ENCODE results near the gene PHF14. TPM values are rescaled to one million over a fixed set of nuclear protein-coding genes. Genes with fewer than 3 reads are reported as not detected.
A peak's percentile ranks its signal among the peaks of the same experiment; 100 is the strongest.

PHF14 gene
- total RNA-seq, 1 donor from 2014 or later, result 63.9 TPM

DNA sequence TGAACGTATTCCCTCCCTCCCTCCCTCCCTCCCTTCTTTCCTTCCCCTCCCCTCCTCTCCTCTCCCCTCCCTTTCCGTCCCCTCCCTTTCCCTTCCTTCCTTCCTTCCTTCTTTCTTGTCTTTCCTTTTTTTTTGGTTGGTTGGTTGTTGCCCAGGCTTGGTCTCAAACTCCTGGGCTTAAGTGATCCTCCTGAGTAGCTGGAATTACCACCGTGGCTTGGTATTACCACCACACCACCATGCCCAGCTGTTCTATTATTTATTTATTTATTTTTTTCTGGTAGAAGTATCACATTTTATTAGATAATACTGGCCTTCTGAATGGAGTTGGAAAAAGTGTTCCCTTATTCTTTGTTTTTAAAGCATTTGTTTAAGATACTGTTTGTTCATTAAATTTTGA is 95.9 kb downstream of the PHF14 start:
- peaks cover 3% of the 10 kb centered on the region for H3K4me1 Mint-ChIP-seq (ENCODE audit: low read depth)
- no peak overlapping the region for H3K4me3 Mint-ChIP-seq (ENCODE audit: low read depth)
- TF ChIP-seq, protein P1, sequence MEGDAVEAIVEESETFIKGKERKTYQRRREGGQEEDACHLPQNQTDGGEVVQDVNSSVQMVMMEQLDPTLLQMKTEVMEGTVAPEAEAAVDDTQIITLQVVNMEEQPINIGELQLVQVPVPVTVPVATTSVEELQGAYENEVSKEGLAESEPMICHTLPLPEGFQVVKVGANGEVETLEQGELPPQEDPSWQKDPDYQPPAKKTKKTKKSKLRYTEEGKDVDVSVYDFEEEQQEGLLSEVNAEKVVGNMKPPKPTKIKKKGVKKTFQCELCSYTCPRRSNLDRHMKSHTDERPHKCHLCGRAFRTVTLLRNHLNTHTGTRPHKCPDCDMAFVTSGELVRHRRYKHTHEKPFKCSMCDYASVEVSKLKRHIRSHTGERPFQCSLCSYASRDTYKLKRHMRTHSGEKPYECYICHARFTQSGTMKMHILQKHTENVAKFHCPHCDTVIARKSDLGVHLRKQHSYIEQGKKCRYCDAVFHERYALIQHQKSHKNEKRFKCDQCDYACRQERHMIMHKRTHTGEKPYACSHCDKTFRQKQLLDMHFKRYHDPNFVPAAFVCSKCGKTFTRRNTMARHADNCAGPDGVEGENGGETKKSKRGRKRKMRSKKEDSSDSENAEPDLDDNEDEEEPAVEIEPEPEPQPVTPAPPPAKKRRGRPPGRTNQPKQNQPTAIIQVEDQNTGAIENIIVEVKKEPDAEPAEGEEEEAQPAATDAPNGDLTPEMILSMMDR (IDR thresholded peaks at IDR 0.05; ENCODE audit: unreplicated experiment), result no peak
- peaks cover 13% of the 10 kb centered on the region for H3K36me3 Mint-ChIP-seq (ENCODE audit: insufficient read depth)
- no peaks in the 10 kb centered on the region for H3K9me3 Mint-ChIP-seq (ENCODE audit: low read depth)
- H3K27ac Mint-ChIP-seq, result peak overlapping the region; percentile 5
- H3K27me3 Mint-ChIP-seq, result no peaks in the 10 kb centered on the region
- DNase-seq (ENCODE audit: low spot score, unreplicated experiment), result no peak

DNA sequence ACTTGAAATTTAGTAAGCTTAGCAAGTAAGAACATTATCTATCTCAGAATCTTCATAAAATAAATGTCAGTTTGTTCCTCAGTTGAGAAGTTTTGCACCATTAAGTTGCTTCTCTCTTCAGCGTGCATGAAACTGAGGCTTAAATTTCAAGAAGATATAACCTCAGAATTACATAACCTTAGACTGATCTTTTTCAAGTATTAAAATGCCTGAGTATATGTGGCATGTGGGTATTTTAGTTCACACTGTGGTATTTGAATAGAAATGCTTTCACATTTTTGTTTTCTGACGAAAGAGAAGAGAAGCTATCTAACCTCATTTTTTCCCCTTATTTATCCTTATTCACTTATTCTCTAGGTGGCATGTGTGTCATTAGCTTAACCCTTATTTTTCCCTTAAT is 104.1 kb downstream of the PHF14 start:
- TF ChIP-seq, protein P1 (IDR thresholded peaks at IDR 0.05; ENCODE audit: unreplicated experiment), result no peak
- H3K36me3 Mint-ChIP-seq (ENCODE audit: insufficient read depth), result peaks cover 15% of the 10 kb centered on the region
- H3K9me3 Mint-ChIP-seq (ENCODE audit: low read depth), result peaks cover 6% of the 10 kb centered on the region
- H3K27ac Mint-ChIP-seq, result no peak overlapping the region
- no peaks in the 10 kb centered on the region for H3K27me3 Mint-ChIP-seq
- no peak overlapping the region for H3K4me3 Mint-ChIP-seq (ENCODE audit: low read depth)
- DNase-seq (ENCODE audit: low spot score, unreplicated experiment), result no peak
- peaks cover 6% of the 10 kb centered on the region for H3K4me1 Mint-ChIP-seq (ENCODE audit: low read depth)

DNA sequence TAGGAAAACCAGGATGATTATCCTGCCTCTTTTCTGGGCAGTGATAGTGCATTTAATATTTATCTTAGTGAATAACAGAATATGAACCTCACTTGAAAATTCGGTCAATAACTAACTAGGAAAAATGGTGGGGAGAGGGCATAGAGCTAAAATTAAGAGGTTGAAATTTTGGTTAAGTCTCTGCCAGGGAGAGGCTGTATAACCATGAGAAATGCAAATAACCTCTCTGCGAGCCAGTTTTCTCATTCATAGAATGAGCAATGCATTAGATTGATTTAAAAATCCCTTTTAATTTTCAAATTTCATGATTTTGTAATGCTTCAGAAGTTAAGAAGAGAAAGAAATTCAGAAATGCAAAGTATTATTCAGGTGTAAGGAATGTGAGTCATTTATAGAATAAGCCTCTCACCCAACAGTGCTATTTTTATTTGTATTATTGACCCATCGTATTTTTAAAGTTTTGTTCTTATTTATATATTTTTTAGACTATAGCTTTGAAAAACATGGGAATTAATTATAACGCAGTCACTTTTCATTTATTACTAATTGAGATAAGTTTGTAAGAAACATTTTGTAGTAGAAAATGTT is 104.7 kb downstream of the PHF14 start:
- no peak for DNase-seq (ENCODE audit: low spot score, unreplicated experiment)
- Mint-ChIP-seq H3K27ac (no peak overlapping the region), H3K36me3 (ENCODE audit: insufficient read depth) (peaks cover 19% of the 10 kb centered on the region), H3K27me3 (no peaks in the 10 kb centered on the region), H3K4me1 (ENCODE audit: low read depth) (peaks cover 3% of the 10 kb centered on the region), H3K4me3 (ENCODE audit: low read depth) (no peak overlapping the region), H3K9me3 (ENCODE audit: low read depth) (peaks cover 8% of the 10 kb centered on the region)
- TF ChIP-seq, protein P1 (IDR thresholded peaks at IDR 0.05; ENCODE audit: unreplicated experiment), result no peak

DNA sequence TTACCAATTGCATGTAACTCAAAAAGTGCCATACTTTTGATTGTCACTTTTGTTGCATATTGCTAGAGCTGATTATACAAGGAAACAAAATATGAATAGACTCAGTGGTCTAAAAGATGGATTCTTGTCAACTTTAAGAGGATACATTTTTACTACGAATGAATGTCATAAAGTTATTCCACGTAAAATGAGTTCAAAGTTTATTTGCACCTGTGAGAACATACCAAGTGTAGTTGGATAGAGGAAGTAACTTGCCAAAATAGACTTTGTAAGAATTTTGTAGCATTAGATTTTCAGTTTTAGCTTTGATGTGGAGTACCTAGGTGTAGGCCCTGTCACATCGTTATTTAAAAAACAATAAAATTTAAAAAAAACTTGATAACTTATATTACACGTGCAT is 106.2 kb downstream of the PHF14 start:
- H3K27me3 Mint-ChIP-seq, result no peaks in the 10 kb centered on the region
- TF ChIP-seq, protein P1 (IDR thresholded peaks at IDR 0.05; ENCODE audit: unreplicated experiment), result no peak
- H3K27ac Mint-ChIP-seq, result no peak overlapping the region
- H3K4me3 Mint-ChIP-seq (ENCODE audit: low read depth), result no peak overlapping the region
- peaks cover 3% of the 10 kb centered on the region for H3K4me1 Mint-ChIP-seq (ENCODE audit: low read depth)
- H3K9me3 Mint-ChIP-seq (ENCODE audit: low read depth), result peaks cover 8% of the 10 kb centered on the region
- H3K36me3 Mint-ChIP-seq (ENCODE audit: insufficient read depth), result peaks cover 18% of the 10 kb centered on the region
- no peak for DNase-seq (ENCODE audit: low spot score, unreplicated experiment)

DNA sequence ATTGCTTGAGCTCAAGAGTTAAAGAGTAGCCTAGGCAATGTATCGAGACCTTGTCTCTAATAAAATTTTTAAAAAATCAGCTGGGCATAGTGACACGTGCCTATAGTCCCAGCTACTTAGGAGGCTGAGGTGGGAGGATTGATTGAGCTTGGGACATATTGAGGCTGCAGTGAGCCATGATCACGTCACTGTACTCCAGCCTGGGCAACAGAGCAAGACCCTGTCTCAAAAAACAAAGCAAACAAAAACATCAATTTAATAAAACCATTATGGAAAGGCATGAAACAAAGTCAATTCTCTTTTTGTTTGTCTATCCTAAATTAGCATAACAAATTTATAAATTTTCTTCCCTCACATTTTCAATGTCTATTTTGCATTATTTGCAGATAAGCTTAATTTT is 108.4 kb downstream of the PHF14 start:
- peak overlapping the region; percentile 73 for H3K27ac Mint-ChIP-seq
- TF ChIP-seq, protein P1 (IDR thresholded peaks at IDR 0.05; ENCODE audit: unreplicated experiment), result no peak
- H3K9me3 Mint-ChIP-seq (ENCODE audit: low read depth), result peaks cover 8% of the 10 kb centered on the region

More for the DNA sequence above, 108.4 kb downstream of the PHF14 start:
- no peak for DNase-seq (ENCODE audit: low spot score, unreplicated experiment)
- Mint-ChIP-seq H3K27me3 (no peaks in the 10 kb centered on the region), H3K4me3 (ENCODE audit: low read depth) (no peak overlapping the region), H3K36me3 (ENCODE audit: insufficient read depth) (peaks cover 18% of the 10 kb centered on the region), H3K4me1 (ENCODE audit: low read depth) (peaks cover 3% of the 10 kb centered on the region)

All from progenitor cell of endocrine pancreas (in vitro differentiated cells).